ENCODE measurements around the gene TLE3. TPM values are rescaled to one million over a fixed set of nuclear protein-coding genes. Genes with fewer than 3 reads are reported as not detected.

The TLE3 gene
- total RNA-seq, 1 experiment from 2014 or later: 98.2 TPM

- Mint-ChIP-seq H3K9me3 (no peaks in the 10 kb centered on the region), H3K4me1 (peaks cover 12 to 17% of the 10 kb centered on the region in 2 experiments), H3K27ac (no peak overlapping the region), H3K27me3 (ENCODE audit: low read depth) (peaks cover 1% of the 10 kb centered on the region), H3K4me3 (no peak overlapping the region), H3K36me3 (ENCODE audit: insufficient read depth in 1 of 3, low read depth in 3 of 3) (no peaks in the 10 kb centered on the region)
- Histone ChIP-seq H4K20me1 (ENCODE audit: control insufficient read depth, insufficient read depth, insufficient read length) (no peaks in the 10 kb centered on the region), H3K4me2 (ENCODE audit: insufficient read depth, insufficient read length, low read length) (no peak overlapping the region), H3K4me1 (ENCODE audit: insufficient read depth, low read length) (no peaks in the 10 kb centered on the region), H2BK15ac (ENCODE audit: low read depth, low read length) (no peak overlapping the region), H2AK5ac (ENCODE audit: insufficient read length, low read length) (no peak overlapping the region), H4K91ac (ENCODE audit: insufficient read length, low read depth, low read length) (no peak overlapping the region), H3K18ac (ENCODE audit: insufficient read length, low read depth, low read length) (no peak overlapping the region), H3K23ac (ENCODE audit: insufficient read length, low read depth, low read length) (no peak overlapping the region), H3K9me3 (ENCODE audit: control insufficient read depth, low read depth, low read length) (no peaks in the 10 kb centered on the region), H3T11ph (ENCODE audit: low read length) (no peak overlapping the region), H2BK120ac (ENCODE audit: low read depth, low read length, poor library complexity, severe bottlenecking) (no peak overlapping the region), H3K27me3 (ENCODE audit: insufficient read depth, low read length) (no peaks in the 10 kb centered on the region), H4K8ac (replicated peaks; ENCODE audit: insufficient read length, low read depth, low read length) (no peak overlapping the region), H3K79me1 (ENCODE audit: insufficient read depth, low read depth, low read length, poor library complexity, severe bottlenecking) (no peaks in the 10 kb centered on the region), H3K27ac (ENCODE audit: insufficient read length, low read depth, low read length) (no peak overlapping the region), H3K56ac (ENCODE audit: insufficient read length, low read depth, low read length) (no peak overlapping the region), H2AFZ (ENCODE audit: low read length) (no peak overlapping the region), H4K5ac (ENCODE audit: insufficient read length, low read depth, low read length) (no peak overlapping the region), H3K79me2 (ENCODE audit: insufficient read depth, low read length) (no peaks in the 10 kb centered on the region), H3K9ac (ENCODE audit: extremely low read depth, insufficient read length, low read length) (no peak overlapping the region), H2BK12ac (ENCODE audit: insufficient read length, low read depth, low read length) (no peak overlapping the region), H2BK20ac (ENCODE audit: low read depth, low read length, poor library complexity, severe bottlenecking) (no peak overlapping the region), H2BK5ac (ENCODE audit: insufficient read length, low read length) (no peak overlapping the region), H3K14ac (ENCODE audit: insufficient read depth, low read length) (no peak overlapping the region), H3K23me2 (ENCODE audit: insufficient read length, low read depth, low read length, poor library complexity, severe bottlenecking) (no peaks in the 10 kb centered on the region), H3K4ac (ENCODE audit: low read depth, low read length) (no peak overlapping the region)
- TF ChIP-seq CTCF (conservative IDR thresholded peaks at IDR 0.05): no peak
- DNase-seq: no peak
- no CpG with 5 or more reads among the region's 7 CpGs for WGBS (ENCODE audit: extremely low coverage, insufficient read length, low lambda C conversion rate)
Measured at GRCh38 chr15:70034596-70034995, 63.1 kb downstream of the TLE3 start.

Measured in H9 (cell line).